IPS-18c (cell line): ENCODE data around the gene GTSE1.

Source experiments
- H3K4me3 ChIP-seq: 2 replicates; pipeline ENCODE4 v1.7.0; 2013; ENCODE audit warnings: low read depth, mild to moderate bottlenecking, low read length, moderate library complexity; ENCODE audit not compliant: insufficient read depth
- H3K9me3 ChIP-seq: one replicate; pipeline ENCODE4 v1.6.1; 2013; ENCODE audit warnings: mild to moderate bottlenecking, low read length, moderate library complexity; ENCODE audit not compliant: control insufficient read depth, insufficient read depth

Gene GTSE1

GRCh38 chr22:46374663-46375474 lies 78.2 kb downstream of the GTSE1 start:
- Histone ChIP-seq H3K9me3 (peaks cover 2% of the 10 kb centered on the region), H3K4me3 (no peak overlapping the region)

DNA sequence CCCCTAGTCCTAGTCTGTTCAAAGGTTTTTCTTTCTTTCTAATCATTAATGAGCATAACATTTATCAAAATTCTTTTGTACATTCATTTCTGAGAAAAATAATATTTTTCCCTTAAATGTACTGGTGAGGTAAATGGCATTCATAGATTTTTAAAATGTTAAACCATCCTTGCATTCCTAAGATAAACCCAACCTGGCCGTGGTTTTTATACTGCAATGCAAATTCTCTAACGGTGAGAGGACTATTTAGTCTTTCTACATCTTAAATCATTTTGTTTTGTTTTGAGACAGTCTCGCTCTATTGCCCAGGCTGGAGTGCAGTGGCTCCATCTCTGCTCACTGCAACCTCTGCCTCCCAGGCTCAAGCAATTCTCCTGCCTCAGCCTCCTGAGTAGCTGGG lies 79.4 kb downstream of the GTSE1 start:
- no peak overlapping the region for H3K4me3 ChIP-seq

DNA sequence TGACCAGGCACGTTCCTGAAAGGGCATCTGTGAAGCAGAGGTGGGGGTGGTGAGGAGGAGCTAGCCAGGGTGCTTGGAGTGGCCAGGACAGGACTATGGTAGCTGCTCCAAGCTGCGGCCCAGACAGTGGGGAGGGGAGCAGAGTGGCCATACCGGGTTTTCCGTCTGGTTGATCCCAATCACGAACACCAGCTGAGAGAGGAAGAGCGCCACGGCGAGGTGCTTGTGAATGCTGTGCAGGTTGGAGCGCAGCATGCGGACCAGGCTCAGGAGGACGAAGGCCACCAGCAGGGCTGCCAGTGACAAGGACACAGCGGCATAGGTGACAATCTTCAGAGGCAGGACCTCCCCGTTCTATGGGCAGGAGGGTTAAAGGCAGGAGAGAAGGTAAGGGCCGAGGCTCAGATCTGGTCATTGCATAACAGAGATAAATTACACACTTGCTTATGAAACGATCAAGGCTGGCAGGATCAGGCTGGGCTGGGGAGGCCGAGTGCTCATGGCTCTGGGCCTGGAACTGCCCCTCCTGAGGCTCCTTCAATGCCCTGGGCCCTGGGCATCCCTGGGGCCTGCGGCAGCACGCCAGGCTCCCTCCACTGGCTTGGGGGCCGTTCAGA lies 80.3 kb downstream of the GTSE1 start:
- peaks cover 2% of the 10 kb centered on the region for H3K9me3 ChIP-seq
- no peak overlapping the region for H3K4me3 ChIP-seq

More for the DNA sequence above, 79.4 kb downstream of the GTSE1 start:
- H3K9me3 ChIP-seq = peaks cover 2% of the 10 kb centered on the region

DNA sequence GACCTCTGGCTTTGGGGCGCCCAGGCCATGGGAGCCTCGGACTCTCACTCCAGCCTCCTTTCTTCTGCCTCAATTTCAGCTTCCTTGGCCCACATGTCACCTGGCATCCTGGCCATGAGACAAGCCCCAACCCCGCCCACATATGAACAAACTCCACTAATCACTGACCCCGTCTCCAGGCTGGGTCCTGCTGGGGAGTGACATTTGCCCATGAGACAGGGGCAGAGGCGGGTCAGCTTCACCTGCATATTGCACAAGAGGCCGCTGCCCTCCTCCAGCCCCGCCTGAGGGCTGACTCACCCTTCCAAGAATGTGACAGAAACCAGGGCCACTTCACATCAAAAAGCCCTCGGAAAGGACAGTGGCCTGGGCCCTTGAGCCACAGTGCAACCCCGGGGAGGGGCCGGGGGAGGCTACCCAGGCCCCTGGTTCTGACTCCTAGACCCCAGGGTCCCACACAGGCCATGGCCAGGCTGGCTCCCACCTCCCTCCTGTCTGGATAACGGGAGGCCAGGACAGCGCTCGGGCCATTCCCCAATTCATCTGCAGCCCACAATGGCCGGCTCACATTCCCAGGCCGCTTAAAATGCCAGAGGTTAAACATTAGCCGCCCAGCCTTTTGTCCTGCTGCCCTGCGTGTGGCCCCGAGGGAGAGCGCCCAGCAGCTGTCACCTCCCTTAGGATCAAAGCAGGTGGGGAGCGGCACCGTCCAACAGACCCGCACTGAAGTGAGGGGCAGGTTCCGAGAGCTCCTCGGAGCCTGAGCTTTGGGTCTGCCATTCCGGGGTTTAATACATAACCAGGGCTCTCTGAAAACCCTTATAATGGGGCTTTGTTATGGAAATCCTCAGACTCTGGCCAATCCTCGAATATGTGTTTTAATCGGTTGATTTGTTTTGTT lies 81.1 kb downstream of the GTSE1 start:
- H3K9me3 ChIP-seq = peaks cover 2% of the 10 kb centered on the region
- no peak overlapping the region for H3K4me3 ChIP-seq

DNA sequence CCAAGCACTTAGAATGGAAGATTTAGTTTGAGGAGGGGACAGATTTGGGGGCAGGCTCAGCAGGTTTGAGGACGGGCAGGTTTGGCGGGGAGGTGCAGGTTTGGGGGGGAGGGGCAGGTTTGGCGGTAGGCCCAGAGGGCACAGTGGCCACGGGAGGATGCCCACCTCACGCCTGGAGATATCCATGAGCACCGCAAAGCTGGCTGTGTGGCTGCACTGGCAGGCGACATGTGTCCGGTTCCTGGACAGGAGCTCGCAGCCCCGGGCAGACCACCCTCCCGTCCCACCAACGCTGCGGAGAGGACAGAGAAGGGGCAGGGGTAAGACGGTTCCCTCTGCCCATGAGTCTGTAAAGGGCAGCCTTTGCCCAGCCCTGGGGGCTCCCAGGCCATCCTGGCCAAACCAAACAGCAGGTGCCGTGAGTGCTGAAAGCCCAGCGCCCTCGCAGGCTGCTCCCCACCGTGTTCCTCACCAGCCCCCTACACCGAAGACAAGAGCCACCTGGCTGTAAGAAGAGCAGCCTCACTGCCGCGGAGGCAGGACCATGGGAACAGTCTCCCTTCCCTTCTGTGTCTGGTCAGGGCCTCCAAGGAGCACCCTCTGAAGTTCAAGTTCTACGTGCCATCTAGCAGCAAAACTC lies 81.9 kb downstream of the GTSE1 start:
- H3K9me3 ChIP-seq = peaks cover 2% of the 10 kb centered on the region
- H3K4me3 ChIP-seq = 0 out of 2 replicates have a peak overlapping the region, but pooled peaks have one; percentile 17

DNA sequence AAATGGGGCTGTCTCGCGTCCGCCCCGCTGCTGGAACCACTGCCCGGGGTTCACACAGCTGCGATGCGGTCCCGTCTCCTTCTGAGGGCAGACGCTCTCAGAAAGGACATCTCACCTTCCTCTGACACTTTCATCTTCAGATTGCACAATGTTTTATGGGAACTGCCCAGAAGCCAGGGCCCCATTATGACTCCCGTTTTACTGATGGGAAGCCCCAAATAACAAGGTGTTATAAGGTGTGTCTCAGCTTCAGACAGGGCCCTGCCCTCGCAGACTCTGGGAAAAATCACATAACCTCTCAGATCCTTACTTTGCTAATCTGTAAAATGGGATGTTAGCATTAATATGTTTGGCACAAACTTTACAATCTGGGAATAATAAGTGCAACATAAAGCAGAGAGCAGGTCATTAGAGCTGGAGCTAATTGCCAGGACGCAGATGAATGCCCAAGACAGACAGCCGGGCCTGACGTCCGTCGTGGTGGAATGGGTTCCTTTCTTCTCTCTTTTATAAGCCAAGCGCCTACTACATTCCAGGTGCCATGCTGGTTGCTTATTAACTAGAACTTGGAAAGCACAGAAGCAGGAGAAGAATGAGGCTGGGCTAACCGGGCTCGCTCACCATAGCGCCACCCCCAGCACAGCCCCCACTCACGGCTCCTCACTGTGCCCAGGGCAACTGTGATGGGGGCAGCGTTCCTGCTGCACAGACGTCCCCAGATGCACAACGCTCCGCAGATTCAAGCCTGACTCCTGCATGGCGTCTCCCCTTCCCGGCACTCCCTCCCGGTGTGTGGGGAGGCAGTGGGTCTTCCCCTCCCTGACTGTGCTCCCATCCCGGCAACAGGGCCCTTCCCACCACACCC lies 82.6 kb downstream of the GTSE1 start:
- H3K4me3 ChIP-seq = no peak overlapping the region
- peaks cover 2% of the 10 kb centered on the region for H3K9me3 ChIP-seq

DNA sequence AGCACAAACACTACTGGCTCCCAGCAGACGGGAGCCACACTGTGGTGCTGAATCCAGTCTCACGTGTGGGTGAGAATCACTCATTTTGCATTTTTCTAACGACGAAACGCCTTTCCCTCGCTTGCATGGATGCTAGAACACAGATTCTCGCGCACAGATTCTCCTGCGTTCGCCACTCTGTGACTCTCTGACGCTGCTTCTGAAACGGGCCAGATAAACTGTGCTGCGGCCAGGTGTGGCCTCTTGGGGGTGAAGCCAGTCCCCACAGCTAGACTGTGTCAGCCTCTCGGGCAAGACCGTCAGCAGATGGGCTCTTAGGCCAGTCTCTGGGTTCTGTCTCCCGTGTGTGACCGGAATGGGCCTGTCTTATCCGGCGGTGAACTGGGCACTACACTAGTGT lies 83.4 kb downstream of the GTSE1 start:
- H3K9me3 ChIP-seq = peaks cover 2% of the 10 kb centered on the region
- no peak overlapping the region for H3K4me3 ChIP-seq
